Hematopoietic multipotent progenitor cell treated with erythropoietin and hydrocortisone succinate and interleukin-3 and kit ligand, for 4 days (in vitro differentiated cells): ENCODE results near the gene SFTA2.
"Not testable (repeated sequence)": the region's sequence is repeated elsewhere in the genome, so short reads cannot be mapped to it uniquely, and the experiment has no call there.

ENCODE experiments used
- DNase-seq: peaks from one replicate; pipeline ENCODE4 v3.0.0-alpha.2; 2015

Gene SFTA2

GRCh38 chr6:30931969-30932645, at the start of gene SFTA2:
TSS of gene SFTA2 (minus strand) at chr6:30932170. CDS start at chr6:30932096, 74 bp downstream.
- DNase-seq = no peak

DNA sequence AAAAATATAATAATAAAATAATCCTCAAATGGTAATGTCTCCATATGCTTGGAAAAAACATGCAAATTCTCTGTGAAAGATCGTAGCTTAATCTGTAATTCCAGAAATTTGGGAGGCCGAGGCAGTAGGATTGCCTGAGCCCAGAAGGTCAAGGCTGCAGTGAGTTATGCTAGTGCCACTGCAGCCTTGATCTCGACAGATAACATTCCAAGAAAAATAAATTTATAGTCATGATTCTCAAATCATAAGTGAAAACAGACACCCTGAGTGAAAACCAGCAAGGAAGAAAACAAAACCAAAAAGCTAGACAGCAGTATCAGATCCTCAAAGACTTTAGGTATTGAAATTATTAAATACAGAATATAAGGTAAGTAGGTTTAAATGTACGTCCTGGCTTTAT, 47.7 kb upstream of the SFTA2 start:
- DNase-seq = no peak

DNA sequence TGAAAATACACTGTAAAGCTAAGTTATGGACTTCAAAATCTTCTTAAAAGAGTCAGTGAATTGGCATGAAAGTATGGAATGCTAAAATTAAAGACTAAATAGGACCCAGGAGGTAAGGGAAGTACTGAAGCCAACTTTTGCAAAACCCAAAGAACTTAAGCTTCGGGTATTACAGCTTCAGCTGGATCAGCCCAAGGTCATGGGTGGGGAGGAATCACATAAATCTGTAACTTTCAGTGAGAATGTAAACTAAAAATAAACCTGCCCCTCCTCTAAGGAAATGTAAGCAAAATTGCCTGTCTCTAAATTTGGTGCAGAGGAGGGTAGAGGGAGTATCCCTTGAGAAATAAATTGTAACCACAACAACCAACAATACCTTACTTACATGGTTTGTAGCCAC, 47.2 kb upstream of the SFTA2 start:
- no peak for DNase-seq

- DNase-seq = no peak
These were observed 42.7 kb upstream of the SFTA2 start for GRCh38 chr6:30974490-30975252.

DNA sequence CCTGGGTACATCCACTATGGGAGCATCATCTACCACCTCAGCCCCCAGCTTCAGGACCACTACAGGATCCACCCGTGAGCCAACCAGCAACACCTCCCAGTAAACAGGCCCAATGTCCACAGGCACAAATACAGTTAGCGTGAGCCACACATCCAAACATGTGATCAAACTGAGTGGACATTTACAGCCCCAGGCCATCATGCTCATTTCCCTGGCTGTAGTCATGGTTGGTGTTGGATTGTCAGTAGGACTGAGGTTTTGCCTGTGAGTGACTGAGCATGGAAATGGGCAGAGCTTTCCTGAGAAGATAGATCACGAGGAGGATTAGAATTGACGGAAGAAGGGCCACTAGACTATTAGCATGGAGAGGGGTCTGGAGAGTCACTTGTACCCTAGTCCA, 40.8 kb upstream of the SFTA2 start:
- no peak for DNase-seq

DNA sequence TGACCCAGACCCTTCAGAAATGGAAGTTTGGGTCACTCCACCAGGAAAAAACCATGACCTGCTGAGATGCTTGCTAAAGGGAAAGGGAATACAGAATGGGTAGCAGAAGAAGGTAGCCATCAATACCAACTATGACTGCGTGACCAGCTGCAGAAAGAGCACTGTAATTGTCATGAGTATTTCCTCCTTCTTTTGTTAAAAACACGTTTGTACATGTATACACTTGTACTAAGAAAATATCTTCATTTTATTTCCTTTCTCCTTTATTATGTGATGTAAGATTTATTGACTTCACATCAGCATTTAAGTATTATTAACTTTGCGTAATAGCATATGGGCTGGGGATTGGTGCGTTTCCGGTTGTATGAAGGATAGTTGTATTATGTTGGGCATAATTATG, 39.0 kb upstream of the SFTA2 start:
- no peak for DNase-seq

DNA sequence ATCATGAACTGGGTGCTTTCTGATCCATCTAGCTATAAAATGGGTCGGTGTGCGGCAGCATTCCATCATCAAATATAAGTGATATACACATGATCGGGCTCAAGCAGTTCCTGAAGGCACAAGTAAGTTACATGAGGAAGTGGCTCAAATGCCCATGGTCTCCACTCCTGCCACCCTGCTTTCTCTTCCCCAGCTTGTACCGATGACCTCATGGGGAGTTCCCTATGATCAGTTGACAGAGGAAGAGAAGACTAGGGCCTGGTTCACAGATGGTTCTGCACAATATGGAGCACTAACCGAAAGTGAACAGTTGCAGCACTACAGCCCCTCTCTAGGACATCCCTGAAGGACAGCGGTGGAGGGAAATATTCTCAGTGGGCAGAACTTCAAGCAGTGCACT, 37.2 kb upstream of the SFTA2 start:
- DNase-seq = not testable (repeated sequence)

DNA sequence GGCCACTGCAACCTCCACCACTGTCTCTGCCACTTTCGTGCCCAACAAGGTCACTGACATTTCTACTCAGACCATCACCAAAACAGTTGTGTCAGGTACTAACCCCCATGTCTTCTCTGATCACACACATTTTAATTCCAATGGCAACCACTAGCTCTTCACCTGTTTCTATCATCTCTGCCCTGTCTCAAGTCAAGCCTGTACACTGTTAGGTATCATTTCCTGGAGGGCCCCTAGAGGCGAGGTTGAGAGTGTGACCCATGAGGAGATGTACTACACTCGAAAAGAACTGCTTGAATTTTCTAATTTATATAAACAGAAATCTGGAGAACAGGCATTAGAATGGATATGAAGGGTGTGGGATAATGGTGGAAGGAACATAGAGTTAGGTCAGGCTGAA, 34.2 kb upstream of the SFTA2 start:
- no peak for DNase-seq

DNA sequence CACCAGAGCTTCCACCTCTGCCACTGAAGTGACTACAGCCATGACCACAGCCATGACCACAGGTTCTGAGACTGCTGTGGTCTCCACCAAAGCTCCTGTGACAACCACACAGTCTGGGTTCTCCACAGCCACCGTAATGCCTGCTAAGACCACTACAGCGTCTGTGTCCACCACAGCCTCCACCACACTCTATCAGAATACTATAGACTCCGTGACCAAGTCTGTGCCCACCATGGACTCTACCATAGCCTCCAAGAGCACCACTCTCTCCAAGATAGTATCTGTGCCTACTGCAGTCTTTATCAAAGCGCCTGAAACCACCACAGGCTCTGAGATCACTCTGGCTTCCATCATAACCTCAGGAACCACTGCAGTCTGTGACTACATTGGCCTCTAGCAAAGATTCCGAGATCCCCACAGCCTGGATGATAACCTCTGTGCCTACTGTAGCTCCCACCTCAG, 33.2 kb upstream of the SFTA2 start:
- DNase-seq = no peak

- peak; percentile 13 for DNase-seq
These were observed 32.1 kb upstream of the SFTA2 start for GRCh38 chr6:30964075-30964474.

- DNase-seq = no peak
These were observed 31.7 kb upstream of the SFTA2 start for GRCh38 chr6:30963641-30964040.

DNA sequence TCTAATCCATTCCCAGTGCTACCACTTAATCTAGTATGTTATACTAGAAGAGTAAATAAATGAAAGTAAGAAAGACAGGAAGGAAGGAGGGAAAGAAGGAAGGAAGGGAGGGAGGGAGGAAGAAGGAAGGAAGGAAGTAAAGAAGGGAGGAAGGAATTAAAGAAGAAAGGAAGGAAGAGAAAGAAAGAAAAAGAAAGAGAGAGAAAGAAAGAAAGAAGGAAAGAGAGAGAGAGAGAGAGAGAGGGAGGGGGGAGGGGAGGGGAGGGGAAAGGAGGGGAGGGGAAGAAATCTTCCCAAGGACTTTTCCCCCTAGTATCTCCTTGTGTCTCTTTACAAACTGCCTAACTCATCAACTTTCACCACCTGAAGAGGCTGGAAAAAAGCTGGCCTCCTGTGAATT, 30.7 kb upstream of the SFTA2 start:
- no peak for DNase-seq

GRCh38 chr6:30960907-30961673, 29.1 kb upstream of the SFTA2 start:
- no peak for DNase-seq

DNA sequence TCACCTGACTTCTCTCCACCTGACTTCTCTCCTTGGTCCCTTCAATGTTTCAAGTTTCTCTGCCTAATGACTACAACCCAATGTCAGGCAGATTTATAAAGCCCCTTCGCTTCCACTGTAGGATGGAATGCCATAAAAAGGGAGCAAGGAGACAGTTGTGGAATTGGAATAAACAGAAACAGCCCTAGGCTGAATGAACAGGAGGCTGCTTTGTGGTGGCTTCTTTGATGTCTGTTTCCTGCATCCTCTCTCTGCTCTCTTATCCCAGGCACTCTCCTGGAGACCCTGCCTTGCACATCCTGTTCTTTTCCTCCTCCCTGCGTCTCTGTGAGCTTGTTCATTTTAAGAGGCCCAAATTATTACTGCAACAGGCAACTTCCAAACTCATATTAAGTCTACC, 25.7 kb upstream of the SFTA2 start:
- no peak for DNase-seq

DNA sequence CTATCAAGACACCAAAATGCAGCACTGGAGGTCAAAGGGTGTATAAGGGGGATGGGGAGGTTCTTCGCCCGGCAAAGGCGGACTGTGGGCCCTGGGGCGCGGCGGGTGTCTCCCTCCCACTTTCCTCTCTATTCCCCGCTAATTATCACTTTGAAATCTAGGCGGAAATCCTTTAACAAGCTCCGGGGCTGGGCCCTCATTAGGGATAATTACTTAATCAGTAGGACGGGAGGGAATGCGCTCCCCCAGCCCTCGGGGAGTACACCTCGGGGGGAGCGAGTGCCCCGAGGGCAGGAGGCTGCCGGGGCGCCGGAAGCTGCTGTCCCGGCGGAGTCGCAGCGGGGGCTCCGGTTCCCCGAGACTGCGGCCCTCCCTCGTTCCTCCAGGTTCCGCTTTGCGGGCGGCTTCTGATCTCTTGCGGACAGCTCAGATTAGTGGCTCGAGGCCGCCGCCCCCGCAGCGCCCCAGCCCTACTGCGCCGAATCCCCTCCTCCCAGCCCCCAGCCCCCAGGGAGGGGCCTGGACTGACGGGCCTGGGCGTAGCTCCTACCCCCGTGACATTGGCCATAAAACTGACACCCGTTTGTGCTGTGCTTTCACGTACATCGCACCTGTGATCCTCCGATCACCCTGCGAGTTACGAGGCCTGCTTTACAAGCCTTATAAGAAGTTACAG, 23.5 kb upstream of the SFTA2 start:
- DNase-seq = peak; percentile 74

- DNase-seq = no peak
These were observed 22.8 kb upstream of the SFTA2 start for GRCh38 chr6:30954631-30955366.

- no peak for DNase-seq
These were observed 20.0 kb upstream of the SFTA2 start for GRCh38 chr6:30951907-30952469.

GRCh38 chr6:30948811-30949210, 16.8 kb upstream of the SFTA2 start:
- no peak for DNase-seq

DNA sequence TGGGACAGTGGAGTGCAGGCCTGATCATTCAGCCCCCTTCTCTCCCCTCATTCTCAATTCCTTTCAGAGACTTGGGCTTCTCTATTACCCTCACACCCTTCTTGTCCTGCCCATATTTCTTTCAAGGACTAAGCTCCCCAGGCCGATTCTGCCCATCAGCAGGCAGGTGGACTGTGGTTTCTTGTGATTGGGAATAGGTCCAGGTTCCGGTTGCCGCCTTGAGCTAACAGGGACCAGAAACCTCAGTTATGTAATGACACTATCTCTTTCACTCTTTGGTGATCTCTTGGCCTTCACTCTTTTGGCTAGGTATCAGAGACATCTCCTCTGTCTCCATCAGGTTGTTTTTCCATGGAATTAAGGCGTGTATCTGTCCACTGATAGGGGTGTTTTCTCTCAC, 15.3 kb upstream of the SFTA2 start:
- no peak for DNase-seq

GRCh38 chr6:30945281-30945680, 13.3 kb upstream of the SFTA2 start:
- DNase-seq = no peak

GRCh38 chr6:30944051-30944450, 12.1 kb upstream of the SFTA2 start:
- no peak for DNase-seq
